Common myeloid progenitor, CD34-positive (primary cell): ENCODE measurements around the gene OR6S1.

Experiments
- CTCF ChIA-PET: fragments of 350-600 bp; sonication (Branson Sonifier 250); formaldehyde crosslinking; loops from one replicate; lab custom pipeline; 2021; ENCODE audit warnings: antibody characterized with exemption; lab: Charles Lee
- POLR2A ChIA-PET: fragments of 350-600 bp; sonication (Branson Sonifier 250); formaldehyde crosslinking; loops from one replicate; lab custom pipeline; 2021; ENCODE audit warnings: antibody characterized with exemption; lab: Charles Lee
- DNase-seq, 3 donors: peaks; one replicate each; pipeline versions ENCODE4 v3.0.0 to v3.0.0-alpha.2; 2013
- H3K27ac ChIP-seq, 2 experiments: 1 replicate in 1 of 2; 2 replicates in 1 of 2; pipeline ENCODE4 v1.7.0; 2013; ENCODE audit warnings: inconsistent platforms in 2 of 2, low read length in 2 of 2, mild to moderate bottlenecking in 2 of 2, low read depth in 1 of 2, moderate library complexity in 1 of 2; ENCODE audit not compliant: severe bottlenecking in 2 of 2, insufficient read depth in 1 of 2, poor library complexity in 1 of 2
- H3K27me3 ChIP-seq, 5 experiments: replicated peaks in 2 of 5; 1 replicate in 3 of 5; 2 replicates in 2 of 5; pipeline versions ENCODE4 v1.6.1 to v1.7.0; 2013; ENCODE audit warnings: low read length in 4 of 5, mild to moderate bottlenecking in 2 of 5, moderate library complexity in 2 of 5, inconsistent platforms in 1 of 5; ENCODE audit not compliant: insufficient read depth in 5 of 5, control insufficient read depth in 4 of 5
- H3K36me3 ChIP-seq, 4 experiments: 1 replicate in 2 of 4; 2 replicates in 2 of 4; pipeline versions ENCODE4 v1.6.1 to v1.7.0; 2013; ENCODE audit warnings: low read length in 3 of 4, control low read depth in 1 of 4, mild to moderate bottlenecking in 1 of 4; ENCODE audit not compliant: control insufficient read depth in 4 of 4, insufficient read depth in 4 of 4
- H3K4me1 ChIP-seq, 4 experiments: 1 replicate in 3 of 4; 2 replicates in 1 of 4; pipeline versions ENCODE4 v1.6.1 to v1.7.1; 2013; ENCODE audit warnings: low read length in 3 of 4, mild to moderate bottlenecking in 3 of 4, control low read depth in 1 of 4, inconsistent platforms in 1 of 4, moderate library complexity in 1 of 4; ENCODE audit not compliant: control insufficient read depth in 4 of 4, insufficient read depth in 4 of 4; ENCODE audit errors: control extremely low read depth in 1 of 4
- H3K4me3 ChIP-seq, 7 experiments: 1 replicate in 4 of 7; 2 replicates in 3 of 7; pipeline versions ENCODE4 v1.5.1 to v1.7.0; 2013; ENCODE audit warnings: mild to moderate bottlenecking in 7 of 7, low read length in 6 of 7, moderate library complexity in 6 of 7, inconsistent platforms in 2 of 7, low read depth in 2 of 7, control low read depth in 1 of 7; ENCODE audit not compliant: insufficient read depth in 4 of 7, control insufficient read depth in 1 of 7; ENCODE audit errors: extremely low read depth in 1 of 7
- H3K9me3 ChIP-seq, 5 experiments: 1 replicate in 4 of 5; 2 replicates in 1 of 5; pipeline versions ENCODE4 v1.6.1 to v1.7.1; 2013; ENCODE audit warnings: low read length in 4 of 5, mild to moderate bottlenecking in 2 of 5, inconsistent platforms in 1 of 5, low read depth in 1 of 5, moderate library complexity in 1 of 5; ENCODE audit not compliant: control insufficient read depth in 4 of 5, insufficient read depth in 2 of 5; ENCODE audit errors: control extremely low read depth in 1 of 5
- WGBS: methylation state at CpG from one replicate; pipeline ENCODE4 v1.1.5; 2013; ENCODE audit not compliant: insufficient coverage; 5-methylcytosine and 5-hydroxymethylcytosine counted together

The OR6S1 gene

GRCh38 chr14:20659813-20660395 lies 18.4 kb upstream of the OR6S1 start:
- H3K27me3 ChIP-seq, result peaks cover 11 to 52% (median 32%) of the 10 kb centered on the region in 5 experiments
- POLR2A ChIA-PET, result no interaction called here

DNA sequence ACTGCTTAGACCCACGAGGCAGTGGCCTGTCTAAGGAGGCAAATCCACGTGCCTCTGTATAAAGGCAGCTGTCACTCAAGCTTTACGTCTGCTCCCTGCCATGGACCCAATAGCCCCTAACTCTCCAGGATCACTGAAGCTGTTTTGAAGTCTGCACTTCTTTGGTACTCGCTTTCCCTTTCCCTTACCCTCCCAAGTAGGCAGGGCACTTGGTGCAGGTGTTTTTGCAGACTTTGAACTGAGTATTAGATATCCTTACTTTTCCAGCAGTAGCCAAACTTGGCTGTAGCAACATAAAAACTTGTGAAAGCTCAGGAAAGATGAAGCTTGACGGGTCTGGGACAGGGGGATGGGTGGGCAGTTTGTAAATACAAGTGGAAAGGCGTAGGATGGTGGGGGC lies 17.8 kb upstream of the OR6S1 start:
- no peak for DNase-seq
- Histone ChIP-seq H3K9me3 (no peaks in the 10 kb centered on the region), H3K36me3 (no peaks in the 10 kb centered on the region), H3K27me3 (peaks cover 11 to 52% (median 32%) of the 10 kb centered on the region in 5 experiments), H3K4me1 (peaks cover 0 to 15% (median 9%) of the 10 kb centered on the region in 4 experiments), H3K27ac (no peak overlapping the region), H3K4me3 (no peak overlapping the region)
- 94% methylated on average over 6 of the region's 6 CpGs for WGBS
- POLR2A ChIA-PET, result no interaction called here
- CTCF ChIA-PET, result interaction anchor here (1.6 to 15.1 kb wide), 4 partner anchors 11 to 34 kb away, joined by 7 to 179 read pairs (median 44); partner anchors contain the start of genes ANG and RNASE4

More at GRCh38 chr14:20659813-20660395, 18.4 kb upstream of the OR6S1 start:
- Histone ChIP-seq H3K4me3 (no peak overlapping the region), H3K36me3 (no peaks in the 10 kb centered on the region), H3K27ac (no peak overlapping the region), H3K9me3 (no peaks in the 10 kb centered on the region), H3K4me1 (peaks cover 0 to 15% (median 9%) of the 10 kb centered on the region in 4 experiments)
- CTCF ChIA-PET, result interaction anchor here (1.3 to 15.1 kb wide), 6 partner anchors 11 to 199 kb away, joined by 4 to 179 read pairs (median 12); partner anchors contain the start of genes ANG and RNASE4
- 62% methylated on average over 20 of the region's 26 CpGs for WGBS
- DNase-seq, result no peak

DNA sequence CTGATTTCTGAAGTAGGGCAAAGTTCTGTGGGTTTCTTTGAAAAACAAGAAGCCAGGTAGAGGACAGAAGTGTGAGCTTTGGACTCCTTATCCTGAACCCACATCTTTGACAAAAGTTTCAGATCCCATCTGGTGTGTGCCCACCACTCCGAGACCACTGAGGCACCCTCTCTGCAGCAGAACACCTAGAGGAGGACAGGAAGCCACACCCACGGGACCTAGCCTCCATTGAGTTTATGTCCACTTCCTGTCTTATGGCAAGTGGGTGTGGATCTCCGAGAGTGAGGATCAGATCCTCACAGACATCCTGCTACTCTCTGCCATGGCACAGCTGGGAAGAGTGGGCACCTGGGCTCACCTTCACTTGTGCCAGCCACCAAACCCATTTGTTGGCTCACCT lies 16.8 kb upstream of the OR6S1 start:
- Histone ChIP-seq H3K27me3 (peaks cover 11 to 62% (median 32%) of the 10 kb centered on the region in 5 experiments), H3K27ac (no peak overlapping the region), H3K9me3 (no peaks in the 10 kb centered on the region), H3K4me3 (no peak overlapping the region), H3K4me1 (peaks cover 0 to 10% (median 4%) of the 10 kb centered on the region in 4 experiments), H3K36me3 (no peaks in the 10 kb centered on the region)
- ChIA-PET POLR2A (interaction anchor here (0.6 kb wide), 1 partner anchor 16 kb away, joined by 3 read pairs; no protein-coding TSS in a partner anchor), CTCF (interaction anchor here (0.7 to 15.1 kb wide), 9 partner anchors 10 to 330 kb away, joined by 3 to 179 read pairs (median 12); partner anchors contain the start of genes ANG and RNASE4)
- 63% methylated on average over 3 of the region's 3 CpGs for WGBS
- no peak for DNase-seq

DNA sequence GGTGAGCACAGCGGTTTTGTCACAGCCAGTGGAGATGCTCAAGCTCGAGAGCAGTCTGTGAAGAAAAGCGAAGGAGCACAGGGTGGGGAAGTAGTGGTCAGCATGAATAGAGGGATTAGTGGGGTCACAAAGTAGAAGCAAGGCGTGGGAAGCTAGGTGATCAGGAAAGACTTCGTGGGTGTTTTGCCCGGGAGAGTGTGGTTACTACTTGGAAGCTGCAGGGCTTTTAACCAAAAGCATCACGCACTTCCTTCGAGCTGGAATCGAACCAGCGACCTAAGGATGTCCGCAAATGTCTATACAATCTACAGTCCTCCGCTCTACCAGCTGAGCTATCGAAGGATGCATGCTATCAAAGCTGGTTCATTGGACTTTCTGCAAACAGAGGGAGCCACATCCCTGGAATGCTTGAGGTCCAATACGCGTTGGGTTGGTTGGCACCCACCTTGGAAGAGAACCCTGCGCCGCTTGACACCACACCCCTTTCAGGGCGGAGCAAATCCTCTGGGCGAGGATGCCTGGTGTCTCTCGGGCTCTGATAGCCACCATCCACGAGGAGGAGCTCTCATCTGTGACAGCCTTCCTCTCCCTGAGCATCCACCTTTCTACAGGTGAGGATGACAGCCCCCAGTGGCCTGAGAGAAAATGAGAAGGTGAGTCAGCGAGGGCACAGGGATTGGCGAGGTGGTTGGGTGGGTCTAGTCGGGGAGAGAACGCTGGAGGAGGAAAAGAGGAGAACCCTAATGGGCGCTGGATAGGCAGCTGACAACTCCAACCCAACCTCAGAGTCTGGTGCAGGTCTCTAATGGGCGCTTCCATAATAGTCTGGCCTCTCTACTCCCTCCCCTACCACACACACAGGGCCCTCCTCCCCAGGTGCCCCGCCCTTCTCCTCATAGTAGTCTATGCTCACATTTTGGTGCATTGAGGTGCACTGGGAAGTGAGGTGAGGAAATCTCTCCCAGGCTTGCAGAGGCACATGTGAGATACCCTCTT lies 16.0 kb upstream of the OR6S1 start:
- Histone ChIP-seq H3K27me3 (peaks cover 12 to 69% (median 39%) of the 10 kb centered on the region in 5 experiments), H3K27ac (no peak overlapping the region), H3K36me3 (no peaks in the 10 kb centered on the region), H3K9me3 (no peaks in the 10 kb centered on the region), H3K4me3 (no peak overlapping the region), H3K4me1 (peaks cover 0 to 10% (median 3%) of the 10 kb centered on the region in 4 experiments)
- CTCF ChIA-PET, result interaction anchor here (0.7 to 15.1 kb wide), 9 partner anchors 11 to 330 kb away, joined by 3 to 179 read pairs (median 4); partner anchors contain the start of genes ANG and RNASE4
- 40% methylated on average over 23 of the region's 28 CpGs for WGBS
- POLR2A ChIA-PET, result interaction anchor here (0.6 kb wide), 1 partner anchor 15 kb away, joined by 3 read pairs; no protein-coding TSS in a partner anchor
- DNase-seq, result peak in 2 of 3 donors; percentile 27 to 34

- Histone ChIP-seq H3K4me3 (no peak overlapping the region), H3K4me1 (peaks cover 0 to 10% (median 3%) of the 10 kb centered on the region in 4 experiments), H3K36me3 (no peaks in the 10 kb centered on the region), H3K27ac (no peak overlapping the region), H3K27me3 (peaks cover 20 to 81% (median 45%) of the 10 kb centered on the region in 5 experiments), H3K9me3 (no peaks in the 10 kb centered on the region)
- 87% methylated on average over 3 of the region's 4 CpGs for WGBS
- ChIA-PET CTCF (interaction anchor here (1.0 to 15.1 kb wide), 7 partner anchors 12 to 218 kb away, joined by 3 to 179 read pairs (median 3); partner anchors contain the start of genes ANG and RNASE4), POLR2A (no interaction called here)
- no peak for DNase-seq
These were observed 14.8 kb upstream of the OR6S1 start for GRCh38 chr14:20656274-20656673.

DNA sequence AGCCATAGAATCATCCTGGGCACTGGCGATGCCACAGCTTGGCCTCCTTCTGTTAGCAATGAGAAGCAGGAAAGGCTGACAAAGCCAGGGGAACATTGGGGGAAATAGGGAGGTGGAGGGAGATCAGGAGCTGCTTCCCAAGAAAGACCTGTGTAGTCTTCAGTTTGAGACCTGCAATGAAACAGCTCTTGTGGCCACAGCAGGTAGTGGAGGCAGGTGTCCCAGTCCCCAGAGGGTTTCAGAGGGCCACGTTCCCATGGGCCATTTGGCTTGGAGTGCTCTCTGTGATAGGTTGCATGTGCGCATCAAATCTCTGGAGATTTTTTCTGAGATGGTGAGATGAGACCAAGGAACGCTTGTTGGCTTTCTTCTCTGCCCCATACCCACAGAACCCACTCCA lies 14.4 kb upstream of the OR6S1 start:
- WGBS, result 81% methylated on average over 3 of the region's 4 CpGs
- ChIA-PET CTCF (interaction anchor here (1.0 to 15.1 kb wide), 4 partner anchors 17 to 37 kb away, joined by 3 to 179 read pairs (median 38); partner anchors contain the start of genes ANG and RNASE4), POLR2A (no interaction called here)
- peaks cover 0 to 10% (median 3%) of the 10 kb centered on the region in 4 experiments for H3K4me1 ChIP-seq
- no peak for DNase-seq
- H3K9me3 ChIP-seq, result no peaks in the 10 kb centered on the region
- H3K27me3 ChIP-seq, result peaks cover 22 to 82% (median 45%) of the 10 kb centered on the region in 5 experiments
- H3K27ac ChIP-seq, result no peak overlapping the region
- H3K36me3 ChIP-seq, result no peaks in the 10 kb centered on the region
- no peak overlapping the region for H3K4me3 ChIP-seq
